ENCODE results near the gene YPEL1.

YPEL1 gene

DNA sequence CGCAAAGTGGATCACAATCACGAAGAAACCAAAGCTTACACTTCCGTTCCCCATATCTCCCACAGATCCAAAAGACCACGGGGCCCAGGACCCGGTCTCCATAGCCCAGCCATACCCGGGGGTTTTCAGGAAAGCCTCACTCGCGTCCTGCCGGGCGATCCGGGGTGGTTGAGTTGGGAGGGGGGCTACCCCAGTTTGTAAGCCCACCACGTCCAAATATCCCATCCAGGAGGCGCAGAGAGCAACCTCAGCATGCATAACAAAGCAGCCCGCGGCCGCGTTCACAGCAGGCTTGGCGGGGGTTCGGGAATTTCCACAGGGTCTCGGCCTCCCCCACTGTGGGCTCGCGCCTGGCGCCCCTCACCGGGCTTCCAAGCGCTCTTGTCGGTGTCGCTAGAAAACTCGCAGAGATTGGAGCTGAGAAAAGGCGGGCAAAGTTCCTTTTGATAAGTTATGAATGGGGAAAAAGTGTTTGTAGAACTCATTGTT is 84.0 kb downstream of the YPEL1 start:
- no peaks in the 10 kb centered on the region for H3F3A ChIP-seq (ENCODE audit: insufficient read depth, low read length)
- no peaks in the 10 kb centered on the region for H3K9me2 ChIP-seq (ENCODE audit: low read depth, low read length)
- peak overlapping the region; percentile 77 for H3K9ac ChIP-seq (ENCODE audit: low read length)
- peaks cover 27% of the 10 kb centered on the region; the same call in 1 of the 2 replicates for H3K36me3 ChIP-seq (ENCODE audit: insufficient read depth, low read length)
- no peaks in the 10 kb centered on the region for H3K9me3 ChIP-seq (ENCODE audit: low read length)
- H3K27me3 ChIP-seq (ENCODE audit: insufficient read depth, low read length) = no peaks in the 10 kb centered on the region
- H3K4me1 ChIP-seq (ENCODE audit: insufficient read depth, low read length, severe bottlenecking) = peaks cover 25% of the 10 kb centered on the region
- H4K20me1 ChIP-seq (ENCODE audit: insufficient read depth, low read length) = no peaks in the 10 kb centered on the region
- H2AFZ ChIP-seq (ENCODE audit: low read length) = peak overlapping the region; percentile 6; the same call in 1 of the 2 replicates
- peak overlapping the region; percentile 88 for H3K4me2 ChIP-seq (ENCODE audit: low read length)
- no peaks in the 10 kb centered on the region for H3K79me2 ChIP-seq (ENCODE audit: insufficient read depth, low read length)
- H3K27ac ChIP-seq (ENCODE audit: low read depth, low read length, poor library complexity, severe bottlenecking) = peak overlapping the region; percentile 53
- TF ChIP-seq EZH2 (IDR thresholded peaks at IDR 0.05; ENCODE audit: borderline replicate concordance, low read length) = no peak
- TF ChIP-seq, protein P1, sequence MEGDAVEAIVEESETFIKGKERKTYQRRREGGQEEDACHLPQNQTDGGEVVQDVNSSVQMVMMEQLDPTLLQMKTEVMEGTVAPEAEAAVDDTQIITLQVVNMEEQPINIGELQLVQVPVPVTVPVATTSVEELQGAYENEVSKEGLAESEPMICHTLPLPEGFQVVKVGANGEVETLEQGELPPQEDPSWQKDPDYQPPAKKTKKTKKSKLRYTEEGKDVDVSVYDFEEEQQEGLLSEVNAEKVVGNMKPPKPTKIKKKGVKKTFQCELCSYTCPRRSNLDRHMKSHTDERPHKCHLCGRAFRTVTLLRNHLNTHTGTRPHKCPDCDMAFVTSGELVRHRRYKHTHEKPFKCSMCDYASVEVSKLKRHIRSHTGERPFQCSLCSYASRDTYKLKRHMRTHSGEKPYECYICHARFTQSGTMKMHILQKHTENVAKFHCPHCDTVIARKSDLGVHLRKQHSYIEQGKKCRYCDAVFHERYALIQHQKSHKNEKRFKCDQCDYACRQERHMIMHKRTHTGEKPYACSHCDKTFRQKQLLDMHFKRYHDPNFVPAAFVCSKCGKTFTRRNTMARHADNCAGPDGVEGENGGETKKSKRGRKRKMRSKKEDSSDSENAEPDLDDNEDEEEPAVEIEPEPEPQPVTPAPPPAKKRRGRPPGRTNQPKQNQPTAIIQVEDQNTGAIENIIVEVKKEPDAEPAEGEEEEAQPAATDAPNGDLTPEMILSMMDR (IDR thresholded peaks at IDR 0.05; ENCODE audit: low read length) = no peak
- peak overlapping the region; percentile 77 for H3K4me3 ChIP-seq (ENCODE audit: low read depth, low read length, poor library complexity, severe bottlenecking)

DNA sequence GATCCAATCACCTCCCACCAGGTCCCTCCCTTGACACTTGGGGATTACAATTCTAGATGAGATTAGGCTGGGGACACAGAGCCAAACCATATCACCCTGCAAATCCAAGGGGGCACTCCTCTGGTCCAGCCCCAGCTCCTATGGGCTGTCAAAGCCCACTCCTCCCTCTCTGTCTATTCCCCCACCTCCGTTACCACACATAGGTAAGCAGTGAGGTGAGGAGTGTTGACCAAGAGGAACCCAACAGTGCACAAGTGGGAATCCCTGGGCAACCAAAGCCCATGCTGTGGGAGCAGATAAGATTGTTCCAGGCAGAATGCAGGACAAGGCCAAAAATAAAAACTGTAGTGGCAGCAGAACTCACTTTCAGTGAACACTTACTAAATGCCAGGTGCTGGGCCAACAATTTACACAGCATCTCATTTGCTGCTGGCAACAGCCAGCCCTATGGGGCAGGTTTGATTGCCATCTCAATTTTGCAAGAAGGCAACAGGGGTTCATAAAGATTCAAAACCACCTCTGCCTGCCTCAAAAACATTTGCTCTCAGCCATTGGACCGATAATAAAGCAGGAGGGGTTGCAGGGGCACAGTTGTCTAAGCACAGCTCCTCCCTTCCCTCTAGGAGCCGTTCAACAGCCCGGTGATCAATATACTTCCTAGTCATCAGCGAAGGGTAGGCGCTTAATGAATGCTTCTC is 84.6 kb downstream of the YPEL1 start:
- no peaks in the 10 kb centered on the region for H4K20me1 ChIP-seq (ENCODE audit: insufficient read depth, low read length)
- TF ChIP-seq, protein P1 (IDR thresholded peaks at IDR 0.05; ENCODE audit: low read length) = no peak
- TF ChIP-seq EZH2 (IDR thresholded peaks at IDR 0.05; ENCODE audit: borderline replicate concordance, low read length) = no peak
- H3K9me3 ChIP-seq (ENCODE audit: low read length) = no peaks in the 10 kb centered on the region
- H3K9ac ChIP-seq (ENCODE audit: low read length) = peak overlapping the region; percentile 77
- no peak overlapping the region for H2AFZ ChIP-seq (ENCODE audit: low read length)
- H3K4me3 ChIP-seq (ENCODE audit: low read depth, low read length, poor library complexity, severe bottlenecking) = peak overlapping the region; percentile 77
- peak overlapping the region; percentile 53 for H3K27ac ChIP-seq (ENCODE audit: low read depth, low read length, poor library complexity, severe bottlenecking)
- H3K27me3 ChIP-seq (ENCODE audit: insufficient read depth, low read length) = no peaks in the 10 kb centered on the region
- H3K4me1 ChIP-seq (ENCODE audit: insufficient read depth, low read length, severe bottlenecking) = peaks cover 24% of the 10 kb centered on the region
- no peaks in the 10 kb centered on the region for H3F3A ChIP-seq (ENCODE audit: insufficient read depth, low read length)
- H3K9me2 ChIP-seq (ENCODE audit: low read depth, low read length) = no peaks in the 10 kb centered on the region
- peaks cover 32% of the 10 kb centered on the region; the same call in 1 of the 2 replicates for H3K36me3 ChIP-seq (ENCODE audit: insufficient read depth, low read length)
- peak overlapping the region; percentile 88 for H3K4me2 ChIP-seq (ENCODE audit: low read length)
- no peaks in the 10 kb centered on the region for H3K79me2 ChIP-seq (ENCODE audit: insufficient read depth, low read length)

DNA sequence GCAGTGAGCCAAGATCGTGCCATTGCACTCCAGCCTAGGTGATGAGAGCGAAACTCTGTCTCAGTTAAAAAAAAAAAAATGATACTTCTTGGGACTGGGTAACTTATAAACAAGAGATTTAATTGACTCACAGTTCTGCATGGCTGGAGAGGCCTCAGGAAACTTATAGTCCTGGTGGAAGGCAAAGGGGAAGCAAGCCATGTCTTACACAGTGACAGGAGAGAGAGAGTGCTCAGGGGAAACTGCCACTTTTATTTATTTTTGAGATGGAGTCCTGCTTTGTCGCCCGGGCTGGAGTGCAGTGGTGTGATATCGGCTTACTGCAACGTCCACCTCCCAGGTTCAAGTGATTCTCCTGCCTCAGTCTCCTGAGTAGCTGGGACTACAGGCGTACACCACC is 85.3 kb downstream of the YPEL1 start:
- Histone ChIP-seq H3K9me3 (ENCODE audit: low read length) (no peaks in the 10 kb centered on the region), H3K4me3 (ENCODE audit: low read depth, low read length, poor library complexity, severe bottlenecking) (no peak overlapping the region), H3K27me3 (ENCODE audit: insufficient read depth, low read length) (no peaks in the 10 kb centered on the region), H3K27ac (ENCODE audit: low read depth, low read length, poor library complexity, severe bottlenecking) (peak overlapping the region; percentile 53), H4K20me1 (ENCODE audit: insufficient read depth, low read length) (no peaks in the 10 kb centered on the region), H3K79me2 (ENCODE audit: insufficient read depth, low read length) (no peaks in the 10 kb centered on the region), H3F3A (ENCODE audit: insufficient read depth, low read length) (no peaks in the 10 kb centered on the region), H3K36me3 (ENCODE audit: insufficient read depth, low read length) (peaks cover 37% of the 10 kb centered on the region), H2AFZ (ENCODE audit: low read length) (no peak overlapping the region), H3K9ac (ENCODE audit: low read length) (no peak overlapping the region), H3K9me2 (ENCODE audit: low read depth, low read length) (no peaks in the 10 kb centered on the region), H3K4me2 (ENCODE audit: low read length) (no peak overlapping the region), H3K4me1 (ENCODE audit: insufficient read depth, low read length, severe bottlenecking) (peaks cover 24% of the 10 kb centered on the region)
- no peak for TF ChIP-seq EZH2 (IDR thresholded peaks at IDR 0.05; ENCODE audit: borderline replicate concordance, low read length)
- TF ChIP-seq, protein P1 (IDR thresholded peaks at IDR 0.05; ENCODE audit: low read length) = no peak

Data from OCI-LY1 (cell line).